Choroid plexus epithelial cell (primary cell): ENCODE measurements around the gene PI4KA.

Source experiments
- DNase-seq: peaks from one replicate; pipeline ENCODE4 v3.0.0-alpha.2; 2010; ENCODE audit warnings: low read depth
- H3K4me3 ChIP-seq: 2 replicates; pipeline ENCODE4 v1.5.1; 2011; ENCODE audit warnings: low read depth, mild to moderate bottlenecking, control low read depth, low read length, moderate library complexity
- TF ChIP-seq, protein P1 (sequence below): conservative IDR thresholded peaks from 2 replicates; pipeline ENCODE4 v1.5.1; 2011; ENCODE audit warnings: low read depth, mild to moderate bottlenecking, control low read depth, inconsistent platforms, low read length, moderate library complexity

Gene PI4KA

DNA sequence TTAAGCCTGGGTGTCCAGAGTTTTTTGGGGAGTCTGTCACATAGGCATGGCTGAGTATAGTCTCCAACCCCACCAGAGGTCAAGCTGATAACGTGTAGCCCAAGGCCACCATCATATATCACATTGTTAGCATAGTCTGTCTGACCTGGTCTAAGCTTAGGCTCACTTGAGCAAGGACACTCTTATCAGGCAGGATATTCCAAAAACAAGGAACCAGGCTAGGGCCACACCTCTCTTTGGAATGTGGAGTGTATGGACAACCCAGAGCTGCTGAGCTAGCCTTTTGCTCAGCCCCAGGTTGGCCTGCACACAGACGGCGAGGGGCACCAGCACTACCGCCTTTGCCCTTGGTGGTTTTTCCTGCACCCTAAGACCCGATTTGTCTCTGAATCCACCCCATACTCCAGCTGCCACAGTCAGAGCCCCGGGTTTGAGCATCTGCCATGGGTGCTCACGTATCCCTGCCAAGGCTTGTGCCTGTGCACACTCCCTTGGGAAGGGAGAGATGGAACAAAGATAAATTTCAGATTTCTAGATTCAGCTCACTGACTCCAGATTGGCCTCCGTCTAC, 7.3 kb upstream of the PI4KA start:
- TF ChIP-seq, protein P1, sequence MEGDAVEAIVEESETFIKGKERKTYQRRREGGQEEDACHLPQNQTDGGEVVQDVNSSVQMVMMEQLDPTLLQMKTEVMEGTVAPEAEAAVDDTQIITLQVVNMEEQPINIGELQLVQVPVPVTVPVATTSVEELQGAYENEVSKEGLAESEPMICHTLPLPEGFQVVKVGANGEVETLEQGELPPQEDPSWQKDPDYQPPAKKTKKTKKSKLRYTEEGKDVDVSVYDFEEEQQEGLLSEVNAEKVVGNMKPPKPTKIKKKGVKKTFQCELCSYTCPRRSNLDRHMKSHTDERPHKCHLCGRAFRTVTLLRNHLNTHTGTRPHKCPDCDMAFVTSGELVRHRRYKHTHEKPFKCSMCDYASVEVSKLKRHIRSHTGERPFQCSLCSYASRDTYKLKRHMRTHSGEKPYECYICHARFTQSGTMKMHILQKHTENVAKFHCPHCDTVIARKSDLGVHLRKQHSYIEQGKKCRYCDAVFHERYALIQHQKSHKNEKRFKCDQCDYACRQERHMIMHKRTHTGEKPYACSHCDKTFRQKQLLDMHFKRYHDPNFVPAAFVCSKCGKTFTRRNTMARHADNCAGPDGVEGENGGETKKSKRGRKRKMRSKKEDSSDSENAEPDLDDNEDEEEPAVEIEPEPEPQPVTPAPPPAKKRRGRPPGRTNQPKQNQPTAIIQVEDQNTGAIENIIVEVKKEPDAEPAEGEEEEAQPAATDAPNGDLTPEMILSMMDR: no peak
- H3K4me3 ChIP-seq: no peak overlapping the region
- no peak for DNase-seq

DNA sequence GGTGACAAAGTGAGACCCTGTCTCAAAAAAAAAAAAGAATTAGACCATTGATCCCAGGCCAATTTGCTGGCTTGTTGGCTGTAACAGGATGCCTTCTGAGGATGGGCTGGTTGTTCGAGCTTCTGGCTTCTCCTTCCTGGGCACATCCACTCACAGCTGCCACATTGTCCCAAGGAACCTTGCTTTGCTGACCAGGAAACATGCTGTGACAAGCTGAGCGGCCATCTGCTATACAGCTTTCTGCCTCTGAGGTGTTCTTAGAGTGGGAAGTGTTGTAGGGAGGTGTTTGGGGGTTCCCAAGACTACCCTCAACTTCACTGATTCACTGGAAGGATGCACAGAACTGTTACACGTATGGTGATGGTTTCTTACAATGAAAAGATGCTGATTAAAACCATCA, 6.7 kb upstream of the PI4KA start:
- no peak overlapping the region for H3K4me3 ChIP-seq
- DNase-seq: no peak
- TF ChIP-seq, protein P1: no peak

DNA sequence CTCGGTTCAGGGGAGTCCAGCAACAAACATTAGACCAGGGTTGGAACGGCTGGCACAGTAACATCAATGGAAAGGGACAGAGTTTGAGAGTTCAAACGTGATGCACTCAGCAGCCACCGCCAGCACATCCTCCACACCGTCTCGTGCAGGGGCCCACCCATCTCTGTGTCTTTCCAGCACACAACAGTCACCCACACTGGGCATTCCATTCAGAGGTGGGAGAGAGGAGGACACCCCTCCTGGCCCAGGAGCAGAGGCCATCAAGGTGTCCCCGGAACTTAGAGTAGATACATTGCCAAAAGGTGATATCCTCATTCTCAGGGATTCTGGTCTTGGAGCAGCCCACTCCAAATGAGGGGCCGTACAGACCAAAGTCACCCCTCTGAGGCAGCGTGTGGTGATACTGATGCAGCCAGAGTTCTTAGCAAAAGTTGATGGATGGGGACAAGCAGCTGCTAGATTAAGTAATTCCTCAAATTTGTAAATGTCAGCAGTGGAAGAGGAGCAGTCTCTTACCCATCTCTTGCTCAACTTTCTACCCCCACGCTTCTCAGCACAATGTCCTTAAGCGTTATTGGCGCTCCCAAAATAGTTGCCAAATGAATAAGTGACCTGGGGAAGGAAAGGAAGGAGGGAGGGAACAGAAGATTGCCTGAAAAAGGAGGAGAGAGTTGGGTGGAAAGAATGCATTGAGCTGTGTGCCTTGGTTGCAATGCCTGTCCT, 5.7 kb upstream of the PI4KA start:
- TF ChIP-seq, protein P1: no peak
- DNase-seq: no peak
- H3K4me3 ChIP-seq: no peak overlapping the region

DNA sequence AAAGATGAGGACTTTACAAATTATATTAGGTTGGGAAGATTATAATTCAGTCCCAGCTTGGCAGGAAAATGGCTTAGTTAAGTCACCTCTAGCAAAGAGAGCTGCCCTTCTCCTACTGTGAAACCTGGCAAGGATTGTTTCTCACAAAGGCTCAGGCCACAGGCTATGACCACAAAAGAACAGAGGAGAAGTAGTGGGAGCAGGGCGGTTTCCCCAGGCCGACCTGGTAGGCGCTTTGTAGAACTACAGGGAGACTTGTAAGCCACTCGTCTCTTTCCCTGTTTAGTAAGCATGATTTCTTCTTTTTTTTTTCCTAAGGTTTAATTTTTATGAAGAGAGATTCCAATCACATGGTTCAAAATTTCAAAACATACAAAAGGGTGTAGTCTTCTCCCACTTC, 4.8 kb upstream of the PI4KA start:
- H3K4me3 ChIP-seq: no peak overlapping the region
- TF ChIP-seq, protein P1: no peak
- no peak for DNase-seq

DNA sequence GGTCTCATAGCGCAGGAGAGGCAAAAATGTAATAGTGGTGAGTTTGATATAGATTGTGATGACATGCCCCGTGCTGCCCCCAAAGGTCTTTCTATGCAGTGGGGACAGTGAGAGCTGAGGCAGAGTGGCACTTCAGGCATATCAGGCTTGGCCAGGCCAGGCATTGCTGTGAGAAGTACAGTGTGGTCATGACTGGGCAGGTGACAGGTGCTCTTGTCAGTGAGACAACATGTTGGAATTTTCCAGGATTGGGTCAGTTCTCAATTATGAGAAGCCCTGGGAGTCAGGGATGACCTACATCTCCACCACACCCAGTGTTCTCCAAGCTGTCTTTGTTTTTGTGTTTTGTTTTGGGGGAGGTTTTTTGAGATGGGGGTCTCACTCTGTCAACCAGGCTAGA, 3.9 kb upstream of the PI4KA start:
- H3K4me3 ChIP-seq: no peak overlapping the region
- TF ChIP-seq, protein P1: no peak
- DNase-seq: no peak

DNA sequence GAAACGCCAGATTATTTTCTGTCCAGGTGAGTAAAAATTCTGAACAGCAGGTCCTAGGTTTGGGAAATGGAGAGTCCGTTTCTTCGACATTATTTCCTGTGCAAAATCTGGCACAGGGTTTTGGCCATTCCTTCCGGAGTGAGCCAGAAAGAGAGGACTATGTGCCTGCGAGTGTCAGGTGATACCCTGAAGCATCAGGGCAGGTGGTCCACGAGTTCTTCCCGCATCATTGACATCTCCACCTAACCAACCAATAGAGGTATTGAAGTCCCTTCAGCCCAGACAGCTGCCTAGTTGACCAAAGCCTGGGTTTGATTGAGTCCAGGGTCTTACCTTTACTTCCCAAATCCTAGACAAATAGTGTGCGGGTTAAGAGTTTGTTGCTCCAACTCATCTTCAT, 1.0 kb upstream of the PI4KA start:
- DNase-seq: no peak
- TF ChIP-seq, protein P1: no peak
- peak overlapping the region; percentile 84 for H3K4me3 ChIP-seq
